SK-N-DZ (cell line): Measurements from ENCODE around the gene ADARB2.
"Not testable (repeated sequence)": the region's sequence is repeated elsewhere in the genome, so short reads cannot be mapped to it uniquely, and the experiment has no call there.

ENCODE experiments used
- DNase-seq: peaks from one replicate; pipeline ENCODE4 v3.0.0-alpha.2; 2015; ENCODE audit warnings: low spot score

ADARB2 gene

DNA sequence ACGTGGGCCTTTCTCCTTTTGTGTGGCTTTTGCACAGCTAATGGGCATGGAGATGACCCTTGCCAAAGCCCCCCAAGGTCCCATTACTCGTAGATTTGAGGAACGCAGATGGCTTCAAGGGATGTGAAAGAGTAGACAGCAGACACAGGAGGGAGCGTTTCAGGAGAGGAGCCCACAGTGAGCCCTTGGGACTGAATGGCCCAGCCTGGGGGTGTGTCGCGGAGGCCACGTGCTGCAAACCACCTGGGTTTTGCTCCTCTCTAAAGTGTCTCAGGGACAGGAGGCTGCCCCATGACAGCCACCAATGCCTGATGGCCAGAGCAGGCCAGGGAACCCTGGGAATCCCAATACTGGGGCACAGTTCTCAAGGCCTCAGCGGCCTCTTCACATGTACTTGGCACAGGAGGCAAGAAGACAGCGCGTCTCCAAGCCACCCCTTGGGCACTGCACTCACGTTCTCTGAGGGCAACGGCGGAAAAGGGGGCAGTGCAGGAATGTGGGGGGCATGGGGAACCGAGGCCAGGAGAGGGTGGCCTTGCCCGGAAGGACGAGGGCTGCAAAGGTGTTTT is 495.9 kb downstream of the ADARB2 start:
- DNase-seq = no peak

DNA sequence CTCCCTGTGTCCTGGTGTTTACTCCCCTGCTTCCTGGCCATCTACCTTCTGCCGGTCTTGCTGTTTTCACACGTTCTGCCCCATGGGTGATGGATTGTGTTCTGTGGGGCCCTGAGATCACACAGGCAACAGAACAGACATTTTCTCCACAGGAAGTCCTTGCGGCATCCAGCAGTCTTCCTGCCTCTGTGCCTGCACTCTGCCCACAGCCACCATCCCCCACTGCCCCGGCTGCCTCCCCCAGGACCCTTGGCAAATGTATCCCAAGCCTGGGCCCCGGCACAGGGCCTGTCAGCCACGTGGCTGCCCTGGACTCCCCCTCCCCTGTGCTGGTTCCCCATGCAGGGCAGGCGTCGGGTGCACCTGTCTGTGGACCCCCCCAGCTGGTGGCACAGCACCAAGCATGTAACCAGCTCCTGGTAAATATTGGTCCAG is 497.0 kb downstream of the ADARB2 start:
- DNase-seq = no peak

DNA sequence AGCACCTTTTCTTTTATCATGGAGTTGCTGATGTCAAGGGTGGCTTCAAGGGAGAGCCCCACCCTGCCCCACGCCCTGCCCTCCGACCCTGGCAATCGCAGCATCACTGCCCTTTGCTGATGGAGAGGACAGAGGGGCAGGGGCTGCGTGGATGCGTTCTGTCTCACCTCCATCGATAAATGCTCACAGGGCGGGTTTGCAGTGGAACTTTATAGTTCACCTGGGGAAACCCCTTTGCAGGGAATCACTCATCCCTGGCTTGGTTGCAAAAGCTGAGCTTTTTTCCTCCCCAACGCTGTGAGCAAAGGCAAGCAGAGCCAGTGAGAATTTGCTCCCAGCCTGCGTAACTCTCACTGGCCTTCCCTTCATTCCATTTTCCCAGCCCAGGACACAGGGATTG is 504.3 kb downstream of the ADARB2 start:
- DNase-seq = no peak

DNA sequence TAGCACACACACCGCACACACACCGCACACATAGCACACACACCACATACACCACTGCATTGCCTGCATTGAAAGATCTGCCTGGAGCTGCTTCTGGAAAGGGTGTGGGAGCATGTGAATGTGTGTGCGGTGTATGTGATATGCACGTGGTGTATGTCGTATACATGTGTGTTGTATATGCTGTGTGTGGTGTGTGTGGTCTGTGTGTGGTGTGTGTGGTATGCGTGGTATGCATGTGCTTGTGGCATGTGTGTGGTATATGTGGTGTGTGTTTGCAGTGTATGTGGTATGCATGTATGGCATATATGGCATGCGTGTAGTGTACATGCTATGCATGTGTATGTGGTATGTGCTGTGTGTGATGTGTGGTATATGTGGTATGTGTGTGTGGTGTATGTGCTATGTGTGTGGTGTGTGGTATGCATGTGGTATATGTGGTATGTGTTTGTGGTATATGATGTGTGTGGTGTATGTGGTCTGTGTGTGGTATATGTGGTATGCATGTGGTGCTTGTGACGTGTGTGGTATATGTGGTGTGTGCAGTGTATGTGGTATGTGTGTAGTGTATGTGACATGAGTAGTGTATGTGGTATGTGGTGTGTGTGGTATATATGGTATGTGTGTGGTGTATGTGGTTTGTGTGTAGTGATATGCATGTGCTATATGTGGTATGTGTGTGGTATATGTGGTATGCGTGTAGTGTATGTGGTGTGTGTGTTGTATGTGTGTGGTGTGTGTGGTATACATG is 505.0 kb downstream of the ADARB2 start:
- no peak for DNase-seq

- DNase-seq = no peak
Observed at GRCh38 chr10:1230592-1231275, 506.6 kb downstream of the ADARB2 start.

DNA sequence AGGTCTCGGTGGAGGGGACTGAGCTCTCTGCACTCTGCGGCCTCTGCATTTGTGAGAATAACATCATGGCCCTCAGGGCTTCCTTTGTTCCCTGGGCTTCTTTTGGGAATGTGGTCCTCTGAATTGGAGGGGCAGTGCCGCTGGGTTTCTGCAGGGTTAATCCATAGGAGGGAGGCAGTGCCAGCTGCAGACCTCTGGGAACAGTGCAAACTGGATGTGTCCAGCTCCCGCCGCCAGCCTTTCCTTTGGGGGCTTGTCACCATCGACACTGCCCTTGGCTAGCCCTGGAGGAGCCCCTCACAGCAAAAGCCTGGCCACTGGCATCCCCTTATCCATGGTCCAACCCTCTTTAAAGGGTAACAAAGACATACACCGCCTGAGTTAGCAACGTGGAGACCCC is 507.2 kb downstream of the ADARB2 start:
- DNase-seq = no peak

- no peak for DNase-seq
Observed at GRCh38 chr10:1229574-1229973, 507.8 kb downstream of the ADARB2 start.

GRCh38 chr10:1229116-1229515 is 508.2 kb downstream of the ADARB2 start:
- DNase-seq = no peak

- DNase-seq = no peak
Observed at GRCh38 chr10:1228467-1228975, 508.8 kb downstream of the ADARB2 start.

- no peak for DNase-seq
Observed at GRCh38 chr10:1227510-1228402, 509.6 kb downstream of the ADARB2 start.

- DNase-seq = not testable (repeated sequence)
Observed at GRCh38 chr10:1226907-1227306, 510.4 kb downstream of the ADARB2 start.

DNA sequence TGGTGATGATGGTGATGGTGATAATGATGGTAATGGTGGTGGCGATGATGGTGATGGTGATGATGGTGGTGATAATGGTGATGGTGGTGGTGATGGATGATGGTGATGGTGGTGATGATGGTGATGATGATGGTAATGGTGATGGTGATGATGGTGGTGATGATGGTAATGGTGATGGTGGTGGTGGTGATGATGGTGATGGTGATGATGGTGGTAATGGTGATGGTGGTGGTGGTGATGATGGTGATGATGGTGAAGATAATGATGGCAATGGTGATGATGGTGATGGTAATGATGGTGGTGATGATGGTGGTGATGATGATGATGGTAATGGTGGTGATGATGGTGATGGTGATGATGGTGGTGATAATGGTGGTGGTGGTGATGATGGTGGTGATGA is 517.5 kb downstream of the ADARB2 start:
- DNase-seq = not testable (repeated sequence)

DNA sequence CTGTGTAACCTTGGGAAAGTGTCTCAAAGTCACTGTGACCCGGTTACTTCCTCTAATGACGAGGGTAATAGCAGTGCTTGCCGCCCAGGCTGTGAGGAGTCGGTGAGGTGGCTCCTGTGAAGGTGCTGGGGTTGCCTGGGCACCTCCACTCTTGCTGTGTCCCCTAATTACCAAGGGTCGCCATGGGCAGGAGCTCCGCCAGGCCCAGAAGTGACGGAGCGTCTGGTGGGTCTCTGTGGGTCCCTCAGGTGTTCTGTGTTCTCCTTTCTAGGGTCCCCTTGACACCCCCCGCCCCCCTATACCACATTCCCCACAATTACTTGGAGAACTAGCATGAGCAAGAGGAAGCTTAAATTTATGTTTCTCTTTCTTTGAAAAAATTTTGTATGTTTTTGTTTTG is 519.7 kb downstream of the ADARB2 start:
- DNase-seq = no peak

DNA sequence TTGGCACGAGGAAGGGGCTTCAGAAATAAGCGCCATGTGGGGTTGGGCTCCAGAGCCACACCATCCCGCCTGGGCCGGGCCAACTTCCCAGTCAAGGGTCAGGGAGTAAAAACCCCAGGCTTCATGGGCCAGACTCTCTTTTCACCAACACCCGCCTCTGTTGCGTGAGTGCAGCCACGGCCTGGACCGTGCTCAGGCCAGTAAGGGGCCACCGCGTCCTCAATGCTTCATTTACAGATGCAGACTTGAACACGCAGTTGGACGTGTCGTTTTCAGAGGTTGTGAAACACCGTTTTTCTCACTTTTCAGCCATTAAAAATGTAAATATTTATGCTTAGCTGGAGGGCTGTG is 520.1 kb downstream of the ADARB2 start:
- DNase-seq = no peak

DNA sequence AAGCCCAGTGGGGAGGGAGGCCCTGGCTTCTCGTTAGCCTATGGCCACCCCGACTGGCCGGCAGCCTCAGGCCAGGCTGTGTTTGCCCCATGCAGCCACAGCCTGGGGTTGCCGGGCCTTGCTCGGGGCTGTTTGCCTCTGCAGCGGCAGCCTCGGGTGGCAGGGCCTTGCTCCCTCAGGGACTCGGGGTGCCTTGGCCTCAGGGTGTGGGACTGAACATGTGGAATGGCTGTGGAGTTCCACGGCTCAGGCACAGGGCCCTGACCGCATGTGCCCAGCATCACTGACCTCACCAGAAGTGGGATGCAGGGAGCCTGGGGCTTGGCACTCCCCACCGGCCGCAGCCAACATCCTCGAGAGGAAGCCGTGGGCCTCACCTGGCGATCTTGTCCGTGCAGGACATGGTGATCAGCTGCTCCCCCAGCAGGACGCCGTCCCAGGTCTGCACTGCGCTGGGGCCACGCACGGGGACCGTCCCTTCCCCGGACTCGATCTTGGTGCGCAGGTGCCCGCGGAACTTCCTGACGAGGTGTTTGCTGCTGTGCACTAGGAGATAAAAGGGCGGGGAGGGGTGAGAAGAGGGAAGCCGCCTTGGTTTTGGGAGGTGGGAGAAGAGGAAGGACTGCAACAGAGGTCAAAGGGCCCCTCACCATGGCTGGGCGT is 520.6 kb downstream of the ADARB2 start:
- DNase-seq = no peak

GRCh38 chr10:1215862-1216573 is 521.3 kb downstream of the ADARB2 start:
- no peak for DNase-seq

DNA sequence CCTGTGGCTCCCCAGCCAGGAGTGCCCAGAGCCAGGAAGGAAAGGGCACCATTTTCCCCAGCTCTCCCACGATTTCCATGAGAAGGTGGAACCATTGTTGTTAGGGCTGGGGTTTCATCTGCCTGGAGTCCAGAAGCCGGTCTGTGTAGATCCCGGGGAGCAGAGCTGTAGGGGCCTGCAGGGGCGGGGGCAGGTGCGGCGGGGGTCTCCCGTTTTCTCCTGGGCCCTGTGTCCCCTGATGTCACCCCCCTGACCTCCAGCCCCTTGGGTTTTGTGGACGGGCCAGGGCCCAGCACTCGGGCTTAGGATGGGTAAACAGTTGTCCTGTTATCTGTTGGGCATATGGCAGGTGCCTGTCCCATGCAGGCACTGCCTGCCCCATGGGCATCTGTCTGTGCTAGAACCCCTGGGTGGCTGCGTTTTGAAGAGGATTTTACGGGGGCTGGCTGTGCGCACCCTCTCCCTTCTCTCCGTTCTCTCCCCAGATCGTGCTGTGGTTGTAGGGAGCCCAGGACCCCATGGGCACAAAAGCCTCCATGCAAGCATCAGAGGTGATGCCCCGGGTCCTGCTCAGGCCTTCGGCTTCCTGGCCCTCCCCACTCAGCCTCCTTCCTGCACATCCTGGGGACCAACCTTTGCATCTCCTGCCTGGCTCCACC is 522.3 kb downstream of the ADARB2 start:
- no peak for DNase-seq

GRCh38 chr10:1214071-1214675 is 523.2 kb downstream of the ADARB2 start:
- DNase-seq = no peak

DNA sequence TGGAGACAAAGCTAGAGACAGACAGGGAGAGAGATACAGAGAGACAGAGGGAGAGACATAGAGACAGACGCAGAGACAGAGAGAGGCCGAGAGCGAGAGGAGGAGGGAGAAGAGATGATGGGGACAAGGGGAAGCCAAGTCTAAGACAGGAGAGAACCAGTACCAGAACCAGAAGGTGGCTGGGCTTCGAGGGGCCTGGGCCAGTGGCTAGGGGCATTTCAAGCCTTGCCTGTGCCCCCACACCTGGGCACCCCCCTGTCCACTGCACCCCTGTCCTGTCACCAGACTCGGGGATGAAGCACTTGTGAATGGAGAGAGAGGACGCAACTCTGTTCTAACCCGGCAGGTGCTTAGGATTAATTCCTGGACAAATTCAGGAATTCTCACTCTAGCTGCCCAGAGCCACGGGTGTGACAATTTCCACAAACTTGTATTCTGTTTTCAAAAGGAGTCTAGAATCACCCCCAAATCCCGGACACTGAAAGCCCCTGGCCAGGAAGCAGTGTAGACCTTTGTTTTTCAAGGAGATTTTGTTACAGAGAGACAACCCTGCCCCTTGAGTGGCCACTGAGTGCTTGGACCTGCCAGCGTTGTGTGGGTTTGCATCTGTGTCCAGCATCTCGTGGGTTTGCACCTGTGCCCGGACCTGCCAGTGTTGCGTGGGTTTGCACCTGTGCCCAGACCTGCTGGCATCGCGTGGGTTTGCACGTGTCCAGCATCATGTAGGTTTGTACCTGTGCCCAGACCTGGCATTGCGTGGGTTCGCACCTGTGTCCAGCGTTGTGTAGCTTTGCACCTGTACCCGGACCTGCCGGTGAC is 523.9 kb downstream of the ADARB2 start:
- no peak for DNase-seq
